ENCODE results near the gene INSM1. TPM values are rescaled to one million over a fixed set of nuclear protein-coding genes. Genes with fewer than 3 reads are reported as not detected.

Gene INSM1
- total and polyA plus RNA-seq, 2 of the 13 experiments (the other 11 are each of a cell fraction or from before 2014, with no cell fraction given): not detected

DNA sequence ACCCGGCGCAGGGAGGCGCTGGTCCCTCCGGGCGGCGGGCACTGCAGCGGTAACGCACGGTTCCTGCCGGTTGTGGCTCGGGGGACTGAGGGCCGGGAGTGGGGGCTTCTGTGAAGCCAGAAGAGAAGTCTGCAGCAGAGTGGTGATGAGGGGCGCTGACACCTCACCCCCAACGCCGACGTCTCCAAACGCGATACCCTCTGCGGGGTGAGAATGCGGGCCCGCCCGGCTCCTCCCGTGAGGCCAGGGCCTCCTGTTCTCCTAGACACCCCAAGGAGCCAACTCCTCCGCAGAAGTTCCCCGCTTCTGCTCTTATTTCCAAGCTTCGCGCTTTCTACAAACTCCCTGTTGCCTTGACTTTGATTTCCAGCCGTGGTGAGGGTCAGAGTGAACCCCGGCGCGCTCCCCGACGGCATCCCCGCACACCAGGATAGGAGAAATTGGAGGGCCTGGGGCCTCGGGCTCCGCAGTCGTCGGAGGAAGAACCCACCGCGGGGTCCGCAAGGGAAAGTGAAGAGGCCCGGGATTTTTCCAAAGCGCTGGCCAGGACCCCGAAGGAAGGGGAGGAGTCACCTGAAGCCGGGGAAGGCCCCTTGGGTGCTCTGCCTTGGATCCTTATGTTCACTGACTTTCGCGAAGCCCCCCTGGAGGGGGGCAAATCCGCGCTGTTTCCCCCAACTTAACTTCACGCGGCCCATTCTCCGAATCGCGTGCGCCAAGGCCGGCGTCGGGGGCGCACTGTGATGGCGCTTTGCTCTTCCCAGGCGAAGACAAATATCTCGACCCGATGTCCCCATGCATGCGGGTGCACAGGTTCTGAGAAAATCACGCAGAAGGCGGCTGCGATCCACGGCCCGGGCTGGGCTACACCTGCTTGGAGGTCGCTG, 3.1 kb upstream of the INSM1 start:
- Histone ChIP-seq H3K4me2 (ENCODE audit: low read depth, low read length) (no peak overlapping the region), H3K9me3 (ENCODE audit: low read length) (no peaks in the 10 kb centered on the region), H3K4me3 (replicated peaks in 1 of 3; ENCODE audit: insufficient read depth in 1 of 3, low read depth in 2 of 3, low read length in 3 of 3) (peak overlapping the region in 1 of 3 experiments; percentile 35; a peak in 1 of 6 replicates), H3K36me3 (replicated peaks in 1 of 2; ENCODE audit: control insufficient read depth in 1 of 2, insufficient read depth in 2 of 2, low read length in 2 of 2) (no peaks in the 10 kb centered on the region), H3K9ac (ENCODE audit: insufficient read depth, low read depth, low read length) (no peak overlapping the region), H4K20me1 (ENCODE audit: insufficient read depth, low read length) (no peaks in the 10 kb centered on the region; the same call in 1 of the 2 replicates), H3K27me3 (ENCODE audit: control insufficient read depth in 1 of 2, insufficient read depth in 2 of 2, low read length in 2 of 2) (peaks cover 25 to 77% of the 10 kb centered on the region in 2 experiments), H3K27ac (ENCODE audit: extremely low read length, insufficient read depth, low read length) (no peak overlapping the region), H3K4me1 (ENCODE audit: insufficient read depth, low read length) (peaks cover 31% of the 10 kb centered on the region; the same call in 1 of the 2 replicates), H3K79me2 (ENCODE audit: insufficient read depth, low read length) (no peaks in the 10 kb centered on the region), H2AFZ (ENCODE audit: low read length) (no peak overlapping the region)
- FAIRE-seq: no peak
- ATAC-seq: no peak
- WGBS (ENCODE audit: low lambda C conversion rate): 47% methylated on average over 70 of the region's 70 CpGs
- TF ChIP-seq ZNF501 (CRISPR knock-in tag; IDR thresholded peaks at IDR 0.05) (peak; percentile 27; the same call in 1 of the 2 replicates), PHF21A (CRISPR knock-in tag; IDR thresholded peaks at IDR 0.05) (no peak), RBM39 (IDR thresholded peaks at IDR 0.05; ENCODE audit: low read depth, low read length, poor library complexity, severe bottlenecking) (no peak), SNRNP70 (IDR thresholded peaks at IDR 0.05; ENCODE audit: low read depth, low read length) (no peak)
- TF ChIP-seq, protein P1, sequence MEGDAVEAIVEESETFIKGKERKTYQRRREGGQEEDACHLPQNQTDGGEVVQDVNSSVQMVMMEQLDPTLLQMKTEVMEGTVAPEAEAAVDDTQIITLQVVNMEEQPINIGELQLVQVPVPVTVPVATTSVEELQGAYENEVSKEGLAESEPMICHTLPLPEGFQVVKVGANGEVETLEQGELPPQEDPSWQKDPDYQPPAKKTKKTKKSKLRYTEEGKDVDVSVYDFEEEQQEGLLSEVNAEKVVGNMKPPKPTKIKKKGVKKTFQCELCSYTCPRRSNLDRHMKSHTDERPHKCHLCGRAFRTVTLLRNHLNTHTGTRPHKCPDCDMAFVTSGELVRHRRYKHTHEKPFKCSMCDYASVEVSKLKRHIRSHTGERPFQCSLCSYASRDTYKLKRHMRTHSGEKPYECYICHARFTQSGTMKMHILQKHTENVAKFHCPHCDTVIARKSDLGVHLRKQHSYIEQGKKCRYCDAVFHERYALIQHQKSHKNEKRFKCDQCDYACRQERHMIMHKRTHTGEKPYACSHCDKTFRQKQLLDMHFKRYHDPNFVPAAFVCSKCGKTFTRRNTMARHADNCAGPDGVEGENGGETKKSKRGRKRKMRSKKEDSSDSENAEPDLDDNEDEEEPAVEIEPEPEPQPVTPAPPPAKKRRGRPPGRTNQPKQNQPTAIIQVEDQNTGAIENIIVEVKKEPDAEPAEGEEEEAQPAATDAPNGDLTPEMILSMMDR (CRISPR knock-in tag; IDR thresholded peaks at IDR 0.05): peak; percentile 22; the same call in 1 of the 2 replicates
- TF ChIP-seq, protein P2, sequence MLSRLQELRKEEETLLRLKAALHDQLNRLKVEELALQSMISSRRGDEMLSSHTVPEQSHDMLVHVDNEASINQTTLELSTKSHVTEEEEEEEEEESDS (CRISPR knock-in tag; IDR thresholded peaks at IDR 0.05; ENCODE audit: borderline replicate concordance): no peak
- in situ Hi-C loops (cut with HindIII; ENCODE audit: extremely low pct_ligation_motif_present, low pct_unique_long_range_greater_than_20kb): loop anchor here (5.0 kb wide), 1 partner anchor 202 kb away; no protein-coding TSS in a partner anchor
- intact Hi-C loops (cut with micrococcal nuclease; ENCODE audit: unreplicated experiment): loop anchor here (5.0 kb wide), 1 partner anchor 283 kb away; no protein-coding TSS in a partner anchor
- no TSS peak for BruUV-seq (replicated peaks)
- ChIA-PET POLR2A (no interaction called here), CTCF (ENCODE audit: low intra/inter-chr PET ratio, low total read pairs) (no interaction called here)
- DNase-seq (ENCODE audit: low spot score): no peak

Measured in HepG2 (cell line).